H1 (cell line): Measurements from ENCODE around the gene NEMF. TPM values are rescaled to one million over a fixed set of nuclear protein-coding genes. Genes with fewer than 3 reads are reported as not detected.

Experiments used
- CTCF ChIA-PET: fragments of 300-600 bp; sonication (Branson Sonifier 250); formaldehyde crosslinking; loops from one replicate; lab custom pipeline; 2021; ENCODE audit not compliant: partially characterized antibody; lab: Charles Lee
- POLR2A ChIA-PET: fragments of 300-600 bp; sonication (Branson Sonifier 250); formaldehyde crosslinking; loops from one replicate; lab custom pipeline; 2021; ENCODE audit warnings: inconsistent platforms; ENCODE audit not compliant: partially characterized antibody; lab: Charles Lee
- DNase-seq, 2 experiments: peaks; one replicate each; pipeline versions ENCODE4 v3.0.0 to v3.0.0-alpha.2; 2010 to 2022; ENCODE audit warnings: low spot score in 2 of 2, low read depth in 1 of 2, mixed read lengths in 1 of 2
- FAIRE-seq: peaks from 2 replicates; lab custom pipeline; 2011; peaks lifted over from hg19 to GRCh38; lab: Jason Lieb, UNC
- H2AFZ ChIP-seq: 2 replicates; pipeline ENCODE4 v1.8.1; 2012; ENCODE audit warnings: low read length, inconsistent platforms
- H2AK5ac ChIP-seq: 2 replicates; pipeline ENCODE4 v1.6.1; 2013; ENCODE audit warnings: low read depth, low read length
- H2BK120ac ChIP-seq: replicated peaks from 2 replicates; pipeline ENCODE3; 2013; ENCODE audit warnings: low read depth, low read length, inconsistent platforms
- H2BK12ac ChIP-seq: 2 replicates; pipeline ENCODE4 v1.6.1; 2013; ENCODE audit warnings: low read depth, low read length
- H2BK15ac ChIP-seq: 2 replicates; pipeline ENCODE4 v1.6.1; 2013; ENCODE audit warnings: low read length
- H2BK20ac ChIP-seq: 2 replicates; pipeline ENCODE4 v1.6.1; 2013; ENCODE audit warnings: low read length
- H2BK5ac ChIP-seq: 2 replicates; pipeline ENCODE4 v1.6.1; 2013; ENCODE audit warnings: low read depth, low read length
- H3K14ac ChIP-seq: 2 replicates; pipeline ENCODE4 v1.6.1; 2013; ENCODE audit warnings: inconsistent platforms; ENCODE audit not compliant: insufficient read length
- H3K18ac ChIP-seq: 2 replicates; pipeline ENCODE4 v1.6.1; 2013; ENCODE audit warnings: low read length; ENCODE audit errors: extremely low read depth
- H3K23ac ChIP-seq: 2 replicates; pipeline ENCODE4 v1.6.1; 2013; ENCODE audit warnings: inconsistent platforms; ENCODE audit not compliant: insufficient read length
- H3K23me2 ChIP-seq: 2 replicates; pipeline ENCODE4 v1.6.1; 2013; ENCODE audit warnings: low read depth, low read length
- H3K27ac ChIP-seq: 2 replicates; pipeline ENCODE4 v1.6.1; 2011; ENCODE audit warnings: low read depth, low read length, inconsistent platforms
- H3K27me3 ChIP-seq, 4 experiments: replicated peaks in 1 of 4; 1 replicate in 1 of 4; 2 replicates in 3 of 4; pipeline versions ENCODE4 v1.6.1 to v1.8.1; 2011 to 2013; ENCODE audit warnings: low read length in 3 of 4, mild to moderate bottlenecking in 3 of 4, inconsistent platforms in 2 of 4, mixed read lengths in 2 of 4, moderate library complexity in 1 of 4; ENCODE audit not compliant: control insufficient read depth in 3 of 4, insufficient read depth in 3 of 4; ENCODE audit errors: extremely low read depth in 1 of 4
- H3K36me3 ChIP-seq, 4 experiments: 2 replicates each; pipeline versions ENCODE4 v1.6.1 to v1.8.1; 2011 to 2013; ENCODE audit warnings: mild to moderate bottlenecking in 4 of 4, low read length in 3 of 4, moderate library complexity in 2 of 4, control low read depth in 1 of 4, inconsistent platforms in 1 of 4; ENCODE audit not compliant: insufficient read depth in 4 of 4, control insufficient read depth in 2 of 4
- H3K4ac ChIP-seq: replicated peaks from 2 replicates; pipeline ENCODE3; 2013; ENCODE audit warnings: low read length, low read depth, mixed read lengths, inconsistent platforms; ENCODE audit not compliant: insufficient read length
- H3K4me1 ChIP-seq, 4 experiments: replicated peaks in 1 of 4; 1 replicate in 1 of 4; 2 replicates in 3 of 4; pipeline versions ENCODE4 v1.6.1 to v1.8.1; 2011 to 2013; ENCODE audit warnings: low read length in 3 of 4, inconsistent platforms in 2 of 4, mixed read lengths in 1 of 4; ENCODE audit not compliant: insufficient read depth in 4 of 4, control insufficient read depth in 3 of 4
- H3K4me2 ChIP-seq, 2 experiments: 2 replicates each; pipeline versions ENCODE4 v1.6.1 to v1.8.1; 2011 to 2013; ENCODE audit warnings: low read depth in 2 of 2, low read length in 2 of 2, control low read depth in 1 of 2, inconsistent platforms in 1 of 2, mild to moderate bottlenecking in 1 of 2; ENCODE audit not compliant: insufficient read depth in 1 of 2
- H3K4me3 ChIP-seq, 4 experiments: fragments of 200-600, 300-600 bp in 1 of 4; sonication (generic), shearing (Covaris generic), sonication (Bioruptor Twin) in 1 of 4; 2 replicates each; pipeline versions ENCODE4 v1.5.1 to v1.8.1; 2011 to 2016; ENCODE audit warnings: low read length in 4 of 4, low read depth in 3 of 4, control low read depth in 2 of 4, inconsistent platforms in 2 of 4, mild to moderate bottlenecking in 2 of 4, mixed read lengths in 1 of 4, moderate library complexity in 1 of 4; ENCODE audit not compliant: insufficient read depth in 2 of 4; ENCODE audit errors: extremely low read depth in 1 of 4
- H3K56ac ChIP-seq: replicated peaks from 2 replicates; pipeline ENCODE3; 2013; ENCODE audit warnings: low read depth, mild to moderate bottlenecking, mixed read lengths, low read length, inconsistent platforms; ENCODE audit not compliant: insufficient read length
- H3K79me1 ChIP-seq: 2 replicates; pipeline ENCODE4 v1.6.1; 2013; ENCODE audit warnings: low read depth, low read length, control low read depth
- H3K79me2 ChIP-seq, 2 experiments: 2 replicates each; pipeline versions ENCODE4 v1.6.1 to v1.8.1; 2012 to 2013; ENCODE audit warnings: low read length in 2 of 2, mild to moderate bottlenecking in 2 of 2, inconsistent platforms in 1 of 2; ENCODE audit not compliant: insufficient read depth in 2 of 2, control insufficient read depth in 1 of 2
- H3K9ac ChIP-seq, 4 experiments: replicated peaks in 1 of 4; 1 replicate in 1 of 4; 2 replicates in 3 of 4; pipeline versions ENCODE4 v1.6.1 to v1.8.1; 2011 to 2013; ENCODE audit warnings: low read depth in 3 of 4, low read length in 3 of 4, control low read depth in 2 of 4, mild to moderate bottlenecking in 2 of 4, moderate library complexity in 2 of 4, inconsistent platforms in 1 of 4; ENCODE audit errors: extremely low read depth in 1 of 4
- H3K9me3 ChIP-seq, 2 experiments: 2 replicates each; pipeline versions ENCODE4 v1.6.1 to v1.8.1; 2012 to 2013; ENCODE audit warnings: mild to moderate bottlenecking in 2 of 2, moderate library complexity in 2 of 2, control low read depth in 1 of 2, inconsistent platforms in 1 of 2, low read depth in 1 of 2, low read length in 1 of 2, mixed read lengths in 1 of 2; ENCODE audit not compliant: insufficient read depth in 2 of 2
- H4K20me1 ChIP-seq, 2 experiments: replicated peaks in 1 of 2; 2 replicates each; pipeline versions ENCODE3 to v1.8.1; 2011 to 2013; ENCODE audit warnings: inconsistent platforms in 2 of 2, low read length in 2 of 2, mild to moderate bottlenecking in 1 of 2; ENCODE audit not compliant: insufficient read depth in 2 of 2, control insufficient read depth in 1 of 2
- H4K5ac ChIP-seq: 2 replicates; pipeline ENCODE4 v1.6.1; 2013; ENCODE audit warnings: low read length, low read depth, mixed read lengths, inconsistent platforms; ENCODE audit not compliant: insufficient read length
- H4K8ac ChIP-seq: 2 replicates; pipeline ENCODE4 v1.8.0; 2013; ENCODE audit warnings: mild to moderate bottlenecking, moderate library complexity, low read length, inconsistent platforms; ENCODE audit not compliant: insufficient read depth; ENCODE audit errors: extremely low read depth
- H4K91ac ChIP-seq: replicated peaks from 2 replicates; pipeline ENCODE3; 2013; ENCODE audit warnings: low read length, mixed read lengths, inconsistent platforms; ENCODE audit not compliant: insufficient read length
- CHD1 ChIP-seq: IDR thresholded peaks from 2 replicates; pipeline ENCODE4 v1.6.1; 2012; ENCODE audit warnings: low read depth, low read length, improper control_type of control experiment
- HDAC2 ChIP-seq, 2 experiments: fragments of 300-600 bp in 1 of 2; sonication (generic) in 1 of 2; IDR thresholded peaks; 2 replicates each; pipeline ENCODE4 v1.6.1; 2011 to 2012; ENCODE audit warnings: low read depth in 2 of 2, low read length in 2 of 2, mild to moderate bottlenecking in 2 of 2, moderate library complexity in 2 of 2, borderline replicate concordance in 1 of 2, inconsistent platforms in 1 of 2
- WGBS, 2 experiments: shearing (Covaris generic) in 1 of 2; methylation state at CpG; one replicate each; pipeline versions ENCODE4 v1.1.6 to v1.1.7; 2013 to 2015; ENCODE audit warnings: low lambda C conversion rate in 2 of 2, mixed read lengths in 2 of 2, inconsistent platforms in 1 of 2, low coverage in 1 of 2, missing lambda C conversion rate in 1 of 2; ENCODE audit not compliant: insufficient replicate concordance in 2 of 2, insufficient coverage in 1 of 2, insufficient read length in 1 of 2; ENCODE audit errors: extremely low coverage in 1 of 2, missing lambda C conversion rate in 1 of 2; 5-methylcytosine and 5-hydroxymethylcytosine counted together
- polyA plus RNA-seq, 7 experiments: library from polyadenylated mRNA; depleted of rRNA in 3 of 7; stranded (reverse) in 5 of 7; unstranded in 2 of 7; fragments of >200 nt in 5 of 7; fragments of 200-250 nt in 2 of 7; gene quantifications; 1 replicate in 5 of 7; 2 replicates in 1 of 7; 4 replicates in 1 of 7; pipeline versions ENCODE4 v1.2.1 to v1.2.3, GENCODE V29; 2011 to 2013; ENCODE audit warnings: missing spikeins in 2 of 7, mixed read lengths in 2 of 7
- total RNA-seq: library from RNA; stranded (reverse); fragmentation: NEBNext Ultra II Directional; extraction: Animal tissue kit (Norgen Biotek cat#: 25700); gene quantifications from 2 replicates; pipeline ENCODE4 v1.2.1, GENCODE V29; 2021

Gene NEMF
- total and polyA plus RNA-seq, 2 of the 8 experiments (the other 6 are each of a cell fraction or from before 2014, with no cell fraction given), result 8.3 to 45.5 TPM

GRCh38 chr14:49860988-49861698, 8.6 kb upstream of the NEMF start:
- Histone ChIP-seq H3K4me3 (peak overlapping the region; percentile 70 to 95 (median 89)), H3K18ac (peak overlapping the region; percentile 96; the same call in 1 of the 2 replicates), H3K23me2 (peaks cover 8% of the 10 kb centered on the region; the same call in 1 of the 2 replicates), H3K36me3 (no peaks in the 10 kb centered on the region), H4K8ac (no peak overlapping the region), H2BK20ac (no peak overlapping the region), H3K9me3 (no peaks in the 10 kb centered on the region), H3K79me2 (no peaks in the 10 kb centered on the region), H3K4me1 (peaks cover 0 to 4% (median 0%) of the 10 kb centered on the region in 4 experiments; a peak in 2 of 7 replicates), H3K4me2 (peak overlapping the region; percentile 72 to 91), H4K91ac (no peak overlapping the region), H2BK12ac (peak overlapping the region; percentile 85; the same call in 1 of the 2 replicates), H3K79me1 (no peaks in the 10 kb centered on the region), H2BK15ac (no peak overlapping the region), H3K9ac (peak overlapping the region; percentile 74 to 95 (median 94)), H3K27me3 (no peaks in the 10 kb centered on the region), H2BK5ac (peak overlapping the region; percentile 89), H3K56ac (no peak overlapping the region), H3K23ac (no peak overlapping the region), H2BK120ac (no peak overlapping the region), H2AFZ (peak overlapping the region; percentile 100; the same call in 1 of the 2 replicates), H4K5ac (peak overlapping the region; percentile 88), H2AK5ac (no peak overlapping the region), H3K4ac (no peak overlapping the region), H3K14ac (no peak overlapping the region), H4K20me1 (no peaks in the 10 kb centered on the region), H3K27ac (peak overlapping the region; percentile 96)
- FAIRE-seq (no peak), DNase-seq (no peak)
- CTCF ChIA-PET, result interaction anchor here (0.6 to 7.8 kb wide), 28 partner anchors 10 to 404 kb away, joined by 3 to 90 read pairs (median 4); partner anchors contain the start of genes KLHDC2, NEMF and VCPKMT
- 23% methylated on average over 4 of the region's 4 CpGs; no CpG with 5 or more reads in 1 of the 2 experiments for WGBS, 2 experiments
- TF ChIP-seq HDAC2 (IDR thresholded peaks at IDR 0.05; ENCODE audit: borderline replicate concordance in 1 of 2, low read depth in 2 of 2, low read length in 2 of 2) (no peak), CHD1 (peak; percentile 37; the same call in 1 of the 2 replicates)
- POLR2A ChIA-PET, result interaction anchor here (1.1 to 4.1 kb wide), 12 partner anchors 9 to 255 kb away, joined by 3 to 39 read pairs (median 6); partner anchors contain the start of genes ARF6, DNAAF2, NEMF and VCPKMT
